MM.1S (cell line): Measurements from ENCODE around the gene FRMD3.

Source experiments
- DNase-seq: peaks from one replicate; pipeline ENCODE4 v3.0.0-alpha.2; 2015
- H2AFZ ChIP-seq: fragments of 300-600 bp; sonication (generic); 2 replicates; pipeline ENCODE4 v1.6.0; 2016; ENCODE audit warnings: antibody characterized with exemption, low read length
- H3F3A ChIP-seq: fragments of 300-600 bp; sonication (generic); 2 replicates; pipeline ENCODE4 v1.6.1; 2016; ENCODE audit warnings: mild to moderate bottlenecking, antibody characterized with exemption, low read length, moderate library complexity, mixed read lengths; ENCODE audit not compliant: insufficient read depth
- H3K27ac ChIP-seq: fragments of 300-600 bp; sonication (generic); 2 replicates; pipeline ENCODE4 v1.5.1; 2016; ENCODE audit warnings: mild to moderate bottlenecking, low read length
- H3K27me3 ChIP-seq: fragments of 300-600 bp; sonication (generic); replicated peaks from 2 replicates; pipeline ENCODE4 v1.6.0; 2016; ENCODE audit warnings: low read length; ENCODE audit not compliant: insufficient read depth
- H3K36me3 ChIP-seq: fragments of 300-600 bp; sonication (generic); replicated peaks from 2 replicates; pipeline ENCODE4 v1.6.1; 2016; ENCODE audit warnings: mild to moderate bottlenecking, low read length, mixed read lengths; ENCODE audit not compliant: insufficient read depth
- H3K4me1 ChIP-seq: fragments of 300-600 bp; sonication (generic); 2 replicates; pipeline ENCODE4 v1.6.1; 2016; ENCODE audit warnings: low read length, mixed read lengths
- H3K4me2 ChIP-seq: fragments of 300-600 bp; sonication (generic); 2 replicates; pipeline ENCODE4 v1.6.0; 2016; ENCODE audit warnings: low read depth, low read length
- H3K4me3 ChIP-seq: fragments of 300-600 bp; sonication (generic); 2 replicates; pipeline ENCODE4 v1.5.1; 2016; ENCODE audit warnings: low read length, mixed read lengths
- H3K79me2 ChIP-seq: fragments of 300-600 bp; sonication (generic); 2 replicates; pipeline ENCODE4 v1.6.1; 2016; ENCODE audit warnings: mixed run types, low read length, mixed read lengths
- H3K9ac ChIP-seq: fragments of 300-600 bp; sonication (generic); 2 replicates; pipeline ENCODE4 v1.6.1; 2016; ENCODE audit warnings: low read length, mixed read lengths
- H3K9me2 ChIP-seq: fragments of 300-600 bp; sonication (generic); replicated peaks from 2 replicates; pipeline ENCODE4 v1.6.1; 2016; ENCODE audit warnings: mild to moderate bottlenecking, low read length, mixed read lengths; ENCODE audit not compliant: insufficient read depth
- H3K9me3 ChIP-seq: fragments of 300-600 bp; sonication (generic); replicated peaks from 2 replicates; pipeline ENCODE4 v1.6.1; 2016; ENCODE audit warnings: mild to moderate bottlenecking, low read length, mixed read lengths; ENCODE audit not compliant: insufficient read depth
- H4K20me1 ChIP-seq: fragments of 300-600 bp; sonication (generic); 2 replicates; pipeline ENCODE4 v1.6.1; 2016; ENCODE audit warnings: mild to moderate bottlenecking, low read length, moderate library complexity, mixed read lengths; ENCODE audit not compliant: insufficient read depth
- EZH2 ChIP-seq: fragments of 300-600 bp; sonication (generic); optimal IDR thresholded peaks from 2 replicates; pipeline ENCODE3; 2017; ENCODE audit warnings: low read depth, mild to moderate bottlenecking, antibody characterized with exemption, low read length, mixed read lengths
- EZH2phosphoT487 ChIP-seq: fragments of 300-600 bp; sonication (generic); IDR thresholded peaks from 2 replicates; pipeline ENCODE4 v1.6.1; 2018; ENCODE audit warnings: antibody characterized with exemption, low read length
- TF ChIP-seq, protein P1 (sequence below): fragments of 300-600 bp; sonication (generic); IDR thresholded peaks from 2 replicates; pipeline ENCODE4 v1.5.1; 2016; ENCODE audit warnings: antibody characterized with exemption, low read length, mixed read lengths

Gene FRMD3

DNA sequence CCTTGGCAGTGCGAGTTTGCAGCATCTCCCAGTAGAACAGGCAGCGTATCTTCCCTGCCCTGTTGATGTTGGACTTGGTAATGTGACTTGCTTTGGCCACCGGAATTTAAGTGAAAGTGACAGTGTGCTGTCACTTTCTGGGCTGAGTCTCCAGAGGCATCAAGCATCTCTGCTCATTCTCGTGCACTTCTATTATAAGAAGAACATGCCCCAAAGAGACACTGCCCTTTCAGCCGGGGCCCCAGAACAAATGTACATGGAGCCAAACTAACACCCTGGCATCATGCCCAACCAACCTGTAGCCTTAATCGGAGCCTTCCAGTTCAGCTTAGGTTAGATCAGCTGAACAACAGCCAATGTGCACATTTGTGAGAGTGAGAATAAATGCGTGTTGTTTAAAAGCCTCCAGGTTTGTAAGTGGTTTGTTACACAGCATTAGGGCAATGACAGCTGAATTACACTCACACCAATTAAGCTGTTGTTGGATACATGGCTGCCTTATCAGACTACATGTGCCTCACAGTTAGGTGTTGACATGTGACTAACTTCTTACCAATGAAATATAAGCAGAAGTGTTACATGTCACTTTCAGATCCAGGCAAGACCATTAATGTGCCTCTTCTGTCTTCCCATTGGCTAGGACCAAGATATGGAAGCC lies 22.1 kb upstream of the FRMD3 start:
- no peaks in the 10 kb centered on the region for H3K4me1 ChIP-seq
- no peak overlapping the region for H2AFZ ChIP-seq
- no peaks in the 10 kb centered on the region for H4K20me1 ChIP-seq
- no peak overlapping the region for H3K9ac ChIP-seq
- H3F3A ChIP-seq, result no peaks in the 10 kb centered on the region
- TF ChIP-seq, protein P1, sequence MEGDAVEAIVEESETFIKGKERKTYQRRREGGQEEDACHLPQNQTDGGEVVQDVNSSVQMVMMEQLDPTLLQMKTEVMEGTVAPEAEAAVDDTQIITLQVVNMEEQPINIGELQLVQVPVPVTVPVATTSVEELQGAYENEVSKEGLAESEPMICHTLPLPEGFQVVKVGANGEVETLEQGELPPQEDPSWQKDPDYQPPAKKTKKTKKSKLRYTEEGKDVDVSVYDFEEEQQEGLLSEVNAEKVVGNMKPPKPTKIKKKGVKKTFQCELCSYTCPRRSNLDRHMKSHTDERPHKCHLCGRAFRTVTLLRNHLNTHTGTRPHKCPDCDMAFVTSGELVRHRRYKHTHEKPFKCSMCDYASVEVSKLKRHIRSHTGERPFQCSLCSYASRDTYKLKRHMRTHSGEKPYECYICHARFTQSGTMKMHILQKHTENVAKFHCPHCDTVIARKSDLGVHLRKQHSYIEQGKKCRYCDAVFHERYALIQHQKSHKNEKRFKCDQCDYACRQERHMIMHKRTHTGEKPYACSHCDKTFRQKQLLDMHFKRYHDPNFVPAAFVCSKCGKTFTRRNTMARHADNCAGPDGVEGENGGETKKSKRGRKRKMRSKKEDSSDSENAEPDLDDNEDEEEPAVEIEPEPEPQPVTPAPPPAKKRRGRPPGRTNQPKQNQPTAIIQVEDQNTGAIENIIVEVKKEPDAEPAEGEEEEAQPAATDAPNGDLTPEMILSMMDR, result no peak
- TF ChIP-seq EZH2phosphoT487 (no peak), EZH2 (no peak)
- no peaks in the 10 kb centered on the region for H3K9me2 ChIP-seq
- H3K4me3 ChIP-seq, result no peak overlapping the region
- no peaks in the 10 kb centered on the region for H3K36me3 ChIP-seq
- no peaks in the 10 kb centered on the region for H3K27me3 ChIP-seq
- no peak for DNase-seq
- no peaks in the 10 kb centered on the region for H3K79me2 ChIP-seq
- H3K27ac ChIP-seq, result no peak overlapping the region
- H3K4me2 ChIP-seq, result no peak overlapping the region
- H3K9me3 ChIP-seq, result no peaks in the 10 kb centered on the region

DNA sequence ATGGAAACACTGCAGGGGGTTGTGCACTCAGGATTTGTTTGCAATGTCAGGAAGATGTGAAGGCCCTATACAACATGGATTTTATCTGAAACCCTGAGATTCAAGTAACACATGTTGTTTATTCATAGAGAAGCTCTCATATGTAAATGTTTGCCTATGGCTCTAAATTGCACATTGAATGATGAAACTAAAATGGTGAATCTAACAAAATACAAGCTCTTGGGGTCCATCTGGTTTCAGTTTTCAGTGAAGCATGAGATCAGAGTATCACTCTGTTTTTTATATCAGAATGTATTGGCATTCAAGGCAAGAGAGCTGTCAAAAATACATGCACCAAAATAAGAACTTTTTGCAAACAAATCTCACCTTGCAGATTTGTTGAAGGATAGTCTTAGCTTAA lies 19.6 kb upstream of the FRMD3 start:
- H3K9me3 ChIP-seq, result no peaks in the 10 kb centered on the region
- no peak overlapping the region for H2AFZ ChIP-seq
- no peaks in the 10 kb centered on the region for H3K27me3 ChIP-seq
- H3F3A ChIP-seq, result no peaks in the 10 kb centered on the region
- no peak overlapping the region for H3K4me3 ChIP-seq
- H3K79me2 ChIP-seq, result no peaks in the 10 kb centered on the region
- no peak overlapping the region for H3K9ac ChIP-seq
- no peak overlapping the region for H3K4me2 ChIP-seq
- TF ChIP-seq, protein P1, result no peak
- TF ChIP-seq EZH2phosphoT487, result no peak
- no peak for TF ChIP-seq EZH2
- H3K9me2 ChIP-seq, result no peaks in the 10 kb centered on the region
- no peaks in the 10 kb centered on the region for H4K20me1 ChIP-seq
- no peak overlapping the region for H3K27ac ChIP-seq
- H3K36me3 ChIP-seq, result no peaks in the 10 kb centered on the region
- no peak for DNase-seq
- H3K4me1 ChIP-seq, result no peaks in the 10 kb centered on the region

DNA sequence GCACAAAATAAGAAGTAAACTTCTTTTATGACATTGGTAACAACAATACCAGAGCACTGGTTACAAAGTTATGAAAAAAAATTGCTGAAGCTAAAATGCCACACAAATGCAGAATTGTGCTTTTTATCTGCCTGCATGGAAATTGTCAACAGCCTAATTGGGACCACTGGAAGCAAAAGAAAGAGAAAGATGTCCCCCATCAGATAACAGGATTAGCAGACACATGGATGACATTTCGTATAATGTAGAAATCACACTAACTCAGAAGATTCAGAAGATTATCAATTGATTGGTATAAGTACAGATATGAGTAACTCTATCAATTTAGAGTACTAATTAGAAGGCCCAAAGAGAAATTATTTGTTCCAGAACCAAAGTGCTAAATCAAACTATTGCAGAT lies 19.1 kb upstream of the FRMD3 start:
- no peaks in the 10 kb centered on the region for H3K27me3 ChIP-seq
- no peaks in the 10 kb centered on the region for H3K36me3 ChIP-seq
- TF ChIP-seq EZH2phosphoT487, result no peak
- TF ChIP-seq, protein P1, result no peak
- no peak for TF ChIP-seq EZH2
- no peak overlapping the region for H2AFZ ChIP-seq
- DNase-seq, result no peak
- no peak overlapping the region for H3K4me3 ChIP-seq
- H3K79me2 ChIP-seq, result no peaks in the 10 kb centered on the region
- no peaks in the 10 kb centered on the region for H3K9me2 ChIP-seq
- H3K27ac ChIP-seq, result no peak overlapping the region
- no peaks in the 10 kb centered on the region for H3K9me3 ChIP-seq
- no peaks in the 10 kb centered on the region for H3K4me1 ChIP-seq
- H3K9ac ChIP-seq, result no peak overlapping the region
- H3F3A ChIP-seq, result no peaks in the 10 kb centered on the region
- H4K20me1 ChIP-seq, result no peaks in the 10 kb centered on the region
- H3K4me2 ChIP-seq, result no peak overlapping the region
